SK-N-SH (cell line): ENCODE measurements around the gene RAP2A. TPM values are rescaled to one million over a fixed set of nuclear protein-coding genes. Genes with fewer than 3 reads are reported as not detected.

ENCODE experiments used
- CTCF ChIA-PET: fragments of 300-600, 350-600 bp; formaldehyde crosslinking; extraction: SDS; loops from one replicate; lab custom pipeline; 2021; lab: Yijun Ruan, JAX
- POLR2A ChIA-PET: fragments of 350-600 bp; sonication (Branson Sonifier 250); formaldehyde crosslinking; extraction: SDS; loops from one replicate; lab custom pipeline; 2020; ENCODE audit warnings: antibody characterized with exemption, inconsistent platforms; lab: Yijun Ruan, JAX
- DNase-seq: peaks from one replicate; pipeline ENCODE4 v3.0.0; 2012
- H2AFZ ChIP-seq: fragments of 200-600 bp; sonication (generic); 2 replicates; pipeline ENCODE4 v1.8.1; 2016; ENCODE audit warnings: antibody characterized with exemption, mild to moderate bottlenecking, low read depth
- H3F3A ChIP-seq: fragments of 200-600 bp; sonication (generic); replicated peaks from 2 replicates; pipeline ENCODE3; 2016; ENCODE audit warnings: antibody characterized with exemption, mild to moderate bottlenecking; ENCODE audit not compliant: insufficient read depth
- H3K27ac ChIP-seq, 2 experiments: fragments of 200-500 bp in 1 of 2; fragments of 200-600 bp in 1 of 2; sonication (Bioruptor generic) in 1 of 2; sonication (generic), shearing (Covaris generic) in 1 of 2; 2 replicates each; pipeline versions ENCODE4 v1.5.1 to v1.6.1; 2014 to 2016; ENCODE audit warnings: low read depth in 2 of 2, inconsistent platforms in 1 of 2, low read length in 1 of 2, mild to moderate bottlenecking in 1 of 2, mixed read lengths in 1 of 2
- H3K27me3 ChIP-seq: fragments of 200-600 bp; sonication (generic), shearing (Covaris generic); 2 replicates; pipeline ENCODE4 v1.6.1; 2016; ENCODE audit warnings: mixed run types; ENCODE audit not compliant: insufficient read depth
- H3K36me3 ChIP-seq, 2 experiments: fragments of 200-500 bp in 1 of 2; fragments of 200-600 bp in 1 of 2; sonication (Bioruptor generic) in 1 of 2; sonication (generic) in 1 of 2; replicated peaks in 1 of 2; 2 replicates each; pipeline versions ENCODE3 to v1.5.1; 2014 to 2016; ENCODE audit warnings: low read length in 1 of 2, mild to moderate bottlenecking in 1 of 2; ENCODE audit not compliant: insufficient read depth in 2 of 2, control insufficient read depth in 1 of 2
- H3K4me1 ChIP-seq, 2 experiments: fragments of 200-500 bp in 1 of 2; fragments of 200-600 bp in 1 of 2; sonication (Bioruptor generic) in 1 of 2; sonication (generic), shearing (Covaris generic) in 1 of 2; 2 replicates each; pipeline versions ENCODE4 v1.5.1 to v1.6.1; 2014 to 2016; ENCODE audit warnings: low read depth in 1 of 2, low read length in 1 of 2, mixed run types in 1 of 2; ENCODE audit not compliant: insufficient read depth in 2 of 2, control insufficient read depth in 1 of 2
- H3K4me2 ChIP-seq: fragments of 200-600 bp; sonication (generic), shearing (Covaris generic); 2 replicates; pipeline ENCODE4 v1.6.1; 2017; ENCODE audit warnings: mixed run types
- H3K4me3 ChIP-seq, 2 experiments: fragments of 200-500 bp in 1 of 2; fragments of 200-600 bp in 1 of 2; sonication (Bioruptor generic) in 1 of 2; sonication (generic), shearing (Covaris generic) in 1 of 2; 2 replicates each; pipeline versions ENCODE4 v1.5.1 to v1.8.1; 2014 to 2016; ENCODE audit warnings: low read depth in 2 of 2, inconsistent platforms in 1 of 2, low read length in 1 of 2, mild to moderate bottlenecking in 1 of 2, mixed read lengths in 1 of 2, moderate library complexity in 1 of 2
- H3K79me2 ChIP-seq: fragments of 200-600 bp; sonication (generic); 2 replicates; pipeline ENCODE4 v1.8.1; 2017; ENCODE audit warnings: mild to moderate bottlenecking; ENCODE audit not compliant: insufficient read depth
- H3K9ac ChIP-seq: fragments of 200-600 bp; sonication (generic); 2 replicates; pipeline ENCODE4 v1.6.1; 2017; ENCODE audit warnings: mixed run types
- H3K9me2 ChIP-seq: fragments of 200-600 bp; sonication (generic); 2 replicates; pipeline ENCODE4 v1.6.1; 2017; ENCODE audit warnings: mixed run types
- H3K9me3 ChIP-seq: fragments of 200-600 bp; sonication (generic); 2 replicates; pipeline ENCODE4 v1.6.1; 2017; ENCODE audit warnings: mixed run types, mild to moderate bottlenecking, moderate library complexity
- H4K20me1 ChIP-seq: fragments of 200-600 bp; sonication (generic); 2 replicates; pipeline ENCODE4 v1.6.1; 2017; ENCODE audit warnings: mild to moderate bottlenecking, mixed run types; ENCODE audit not compliant: insufficient read depth
- FOSL2 ChIP-seq: IDR thresholded peaks from 2 replicates; pipeline ENCODE4 v1.4.0; 2012; ENCODE audit warnings: low read depth, mild to moderate bottlenecking, moderate library complexity, borderline replicate concordance
- FOXM1 ChIP-seq: IDR thresholded peaks from 2 replicates; pipeline ENCODE4 v1.4.0; 2012; ENCODE audit warnings: low read depth, mild to moderate bottlenecking
- GABPA ChIP-seq: IDR thresholded peaks from 2 replicates; pipeline ENCODE4 v1.4.0; 2012; ENCODE audit warnings: low read depth, mild to moderate bottlenecking
- MEF2A ChIP-seq: IDR thresholded peaks from 2 replicates; pipeline ENCODE4 v1.4.0; 2012; ENCODE audit warnings: low read depth, borderline replicate concordance
- MXI1 ChIP-seq: IDR thresholded peaks from 2 replicates; pipeline ENCODE4 v1.6.1; 2012; ENCODE audit warnings: mild to moderate bottlenecking, low read depth, low read length, improper control_type of control experiment
- NRF1 ChIP-seq: IDR thresholded peaks from 2 replicates; pipeline ENCODE4 v1.6.1; 2012; ENCODE audit warnings: low read depth, mild to moderate bottlenecking, low read length
- SMC3 ChIP-seq: IDR thresholded peaks from 2 replicates; pipeline ENCODE4 v1.6.1; 2012; ENCODE audit warnings: low read depth, low read length, improper control_type of control experiment
- TAF1 ChIP-seq: IDR thresholded peaks from 2 replicates; pipeline ENCODE4 v1.6.1; 2012; ENCODE audit warnings: low read depth, mild to moderate bottlenecking, low read length, moderate library complexity, borderline replicate concordance
- WGBS: methylation state at CpG from one replicate; pipeline ENCODE4 v1.1.6; 2017; ENCODE audit warnings: low lambda C conversion rate; 5-methylcytosine and 5-hydroxymethylcytosine counted together
- polyA plus RNA-seq, 3 experiments: library from polyadenylated mRNA; depleted of rRNA; stranded (reverse); fragments of >200 nt; gene quantifications; 2 replicates each; pipeline ENCODE4 v1.2.3, GENCODE V29; 2012
- small RNA-seq, 7 experiments: library from RNA; depleted of rRNA; stranded (forward); fragments of <200 nt; gene quantifications; one replicate each; pipeline ENCODE3, GENCODE V24; 2012
- TF ChIP-seq, protein P1 (sequence below): fragments of 150-350 bp; IDR thresholded peaks from 2 replicates; pipeline ENCODE4 v1.6.1; 2016; ENCODE audit warnings: mild to moderate bottlenecking, low read depth, low read length

Gene RAP2A
- polyA plus RNA-seq, 1 of the 3 experiments (the other 2 are of a cell fraction) = 6.5 TPM

DNA sequence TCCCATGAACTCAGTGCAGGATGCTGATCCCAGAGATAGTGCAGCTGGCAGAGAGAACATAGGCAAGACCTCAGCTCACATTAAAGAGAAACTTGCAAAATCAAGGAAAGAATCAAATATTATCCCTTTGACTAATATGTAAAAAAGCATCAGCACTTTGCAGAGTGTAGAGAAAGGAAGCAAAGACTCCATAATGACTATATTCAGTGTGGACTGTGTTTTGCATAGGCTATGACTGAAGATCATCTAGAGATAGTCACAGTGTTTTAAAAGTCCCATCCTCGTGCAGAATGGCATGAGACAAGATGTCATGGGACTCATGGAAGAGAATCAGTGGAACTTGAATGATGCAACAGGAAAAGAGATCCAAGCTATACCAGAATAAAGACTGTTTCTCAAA lies 84.0 kb downstream of the RAP2A start:
- H3K4me3 ChIP-seq = no peak overlapping the region
- ChIA-PET POLR2A (no interaction called here), CTCF (interaction anchor here (0.6 kb wide), 1 partner anchor 304 kb away, joined by 3 read pairs; no protein-coding TSS in a partner anchor)
- H3K27ac ChIP-seq = no peak overlapping the region
- no peaks in the 10 kb centered on the region for H3K27me3 ChIP-seq
- DNase-seq = no peak
- no peaks in the 10 kb centered on the region for H3K36me3 ChIP-seq
- H3K9me2 ChIP-seq = no peaks in the 10 kb centered on the region
- H4K20me1 ChIP-seq = no peaks in the 10 kb centered on the region
- no peaks in the 10 kb centered on the region for H3K9me3 ChIP-seq
- H3K4me2 ChIP-seq = no peak overlapping the region
- no peak overlapping the region for H2AFZ ChIP-seq
- no peaks in the 10 kb centered on the region for H3F3A ChIP-seq
- no peaks in the 10 kb centered on the region for H3K79me2 ChIP-seq
- H3K4me1 ChIP-seq = no peaks in the 10 kb centered on the region
- no peak overlapping the region for H3K9ac ChIP-seq
- TF ChIP-seq TAF1 (no peak), SMC3 (no peak), NRF1 (no peak), MXI1 (no peak), MEF2A (no peak), GABPA (no peak), FOSL2 (no peak), FOXM1 (no peak)
- TF ChIP-seq, protein P1, sequence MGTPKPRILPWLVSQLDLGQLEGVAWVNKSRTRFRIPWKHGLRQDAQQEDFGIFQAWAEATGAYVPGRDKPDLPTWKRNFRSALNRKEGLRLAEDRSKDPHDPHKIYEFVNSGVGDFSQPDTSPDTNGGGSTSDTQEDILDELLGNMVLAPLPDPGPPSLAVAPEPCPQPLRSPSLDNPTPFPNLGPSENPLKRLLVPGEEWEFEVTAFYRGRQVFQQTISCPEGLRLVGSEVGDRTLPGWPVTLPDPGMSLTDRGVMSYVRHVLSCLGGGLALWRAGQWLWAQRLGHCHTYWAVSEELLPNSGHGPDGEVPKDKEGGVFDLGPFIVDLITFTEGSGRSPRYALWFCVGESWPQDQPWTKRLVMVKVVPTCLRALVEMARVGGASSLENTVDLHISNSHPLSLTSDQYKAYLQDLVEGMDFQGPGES = no peak
- 7% methylated on average over 1 of the region's 1 CpG for WGBS

Small RNAs within 50 kb of the gene (small RNA-seq; reads per million reads assigned to genes)
- gene AL442067.1 = 0 to 1.5 (median 0) reads per million in 7 experiments

Other genes with a start within 250 kb of the RAP2A start
- 24.5 and 27.9 TPM in 2 replicates for gene MBNL2, start 211.8 kb upstream of the RAP2A start, polyA plus RNA-seq (2012; rRNA removed)